Measurements from ENCODE around the gene CDH23. TPM values are rescaled to one million over a fixed set of nuclear protein-coding genes. Genes with fewer than 3 reads are reported as not detected.

Gene CDH23
- polyA plus RNA-seq, 4 donors: 0.75 to 2.0 (median 1.3) TPM

DNA sequence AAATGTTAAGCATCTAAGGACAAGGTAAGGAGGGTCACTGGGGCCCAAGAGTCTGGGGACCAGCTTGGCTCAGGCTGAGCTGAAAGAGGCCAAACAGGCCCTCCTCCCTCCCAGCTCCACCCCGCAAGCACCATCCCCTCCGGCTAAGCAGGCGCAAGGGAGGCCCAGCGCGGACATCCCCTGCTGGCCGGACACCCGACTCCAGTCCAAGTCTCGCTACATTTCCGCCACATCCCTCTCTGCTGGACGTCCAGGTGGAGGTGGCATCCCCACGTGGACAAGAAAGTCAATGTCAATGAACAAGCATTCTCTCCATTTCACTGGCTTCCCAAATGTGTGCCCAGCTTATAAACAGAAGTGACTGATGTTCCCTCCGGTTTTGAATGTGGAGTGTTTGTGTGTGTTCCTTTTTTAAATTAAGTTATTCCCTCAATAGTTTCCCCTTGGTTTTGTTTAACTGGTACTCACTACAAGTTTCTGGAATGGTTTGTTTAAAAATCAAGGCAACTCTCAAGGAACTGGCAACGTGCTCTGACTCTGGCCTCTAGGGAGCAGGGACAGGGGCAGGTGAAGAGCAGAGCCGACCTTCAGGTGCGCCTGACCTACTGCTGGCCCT, 418.9 kb downstream of the CDH23 start:
- no peak for DNase-seq (ENCODE audit: low read depth in 4 of 4, low spot score in 2 of 4)

DNA sequence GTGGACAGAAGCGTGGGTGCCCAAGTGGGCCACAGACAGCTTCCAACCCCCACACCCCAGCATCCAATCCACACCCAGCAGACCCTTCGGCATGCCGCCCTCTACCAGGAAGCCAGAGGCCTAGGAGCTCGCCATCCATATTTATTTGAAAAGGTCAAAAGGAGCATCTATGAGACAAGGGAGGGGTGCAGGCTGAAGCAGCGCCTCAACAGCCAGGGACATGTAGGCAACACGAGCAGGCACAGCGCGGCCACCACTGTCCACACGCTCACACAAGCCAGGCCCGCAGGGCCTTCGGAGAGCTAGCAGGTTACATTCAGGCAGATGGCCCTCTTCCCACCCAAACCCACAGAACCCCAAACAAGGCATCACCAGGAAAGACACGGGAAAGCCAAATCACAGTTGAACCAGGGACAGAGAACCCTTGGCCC, 419.7 kb downstream of the CDH23 start:
- no peak for DNase-seq (ENCODE audit: low read depth in 4 of 4, low spot score in 2 of 4)

DNA sequence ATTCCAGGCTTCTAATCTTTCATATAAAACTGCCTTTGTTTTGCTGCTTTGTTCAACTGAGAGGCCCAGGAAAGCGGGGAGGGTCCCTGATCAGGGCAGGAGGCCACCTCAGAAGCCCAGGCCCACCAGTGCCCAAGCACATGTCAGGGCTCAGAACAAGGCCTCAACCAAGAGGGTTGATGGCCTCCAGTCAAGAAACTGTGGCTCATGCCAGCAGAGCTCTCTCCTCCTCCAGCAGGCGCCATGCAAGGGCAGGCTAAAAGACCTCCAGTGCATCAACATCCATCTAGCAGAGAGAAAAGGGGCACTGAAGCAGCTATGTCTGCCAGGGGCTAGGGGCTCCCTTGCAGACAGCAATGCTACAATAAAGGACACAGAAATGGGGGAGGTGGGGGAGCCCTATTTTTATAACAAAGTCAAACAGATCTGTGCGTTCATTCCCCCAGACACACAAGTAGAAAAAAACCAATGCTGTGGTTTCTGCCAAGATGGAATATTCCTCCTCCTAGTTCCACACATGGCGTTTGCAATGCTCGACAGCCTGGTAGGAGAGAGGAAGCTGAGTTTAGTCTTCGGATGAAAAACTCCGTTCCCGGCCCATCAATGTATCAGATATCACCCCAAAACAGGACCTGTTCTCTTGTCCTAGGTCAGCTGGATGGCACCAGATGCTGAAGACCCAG, 420.4 kb downstream of the CDH23 start:
- no peak for DNase-seq (ENCODE audit: low read depth in 4 of 4, low spot score in 2 of 4)

DNA sequence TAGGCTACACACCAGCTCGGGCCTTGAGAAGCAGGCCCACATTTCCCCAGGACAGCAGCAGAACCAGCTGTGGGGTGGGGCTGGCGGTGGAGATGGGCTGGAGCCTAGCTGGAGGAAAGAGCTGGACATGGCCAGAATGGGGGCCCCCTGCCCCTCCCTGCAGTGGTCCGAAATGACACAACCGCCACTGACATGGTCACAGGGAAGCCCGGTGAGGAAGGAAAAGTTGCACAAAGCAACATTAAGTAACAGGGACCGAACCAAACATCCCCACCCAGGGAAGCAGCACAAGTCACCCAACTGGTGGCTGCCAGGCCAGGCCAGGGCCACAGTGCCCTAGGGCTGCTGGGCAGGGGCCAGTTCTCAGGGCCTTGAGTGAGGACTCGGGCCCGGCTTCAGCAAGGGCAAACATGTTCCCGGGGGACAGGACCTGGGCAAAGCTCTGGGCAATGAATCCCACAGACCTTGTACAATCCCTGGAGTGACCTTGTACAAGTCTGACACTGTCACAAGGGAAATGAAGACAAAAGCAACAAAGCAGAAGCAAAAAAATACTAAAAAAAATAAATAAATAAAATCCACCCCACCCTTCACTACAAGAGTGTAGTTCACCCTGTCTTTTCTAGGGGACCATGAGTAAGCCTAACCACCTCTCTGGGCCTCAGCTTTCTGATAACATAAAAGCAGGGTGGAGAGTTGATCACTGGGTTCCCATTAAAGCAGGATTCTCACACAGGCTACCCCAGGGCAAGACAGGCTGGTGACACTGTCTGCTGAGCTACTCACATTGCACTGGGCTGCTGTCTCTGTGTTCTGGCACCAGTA, 421.3 kb downstream of the CDH23 start:
- DNase-seq (ENCODE audit: low read depth in 4 of 4, low spot score in 2 of 4): no peak

DNA sequence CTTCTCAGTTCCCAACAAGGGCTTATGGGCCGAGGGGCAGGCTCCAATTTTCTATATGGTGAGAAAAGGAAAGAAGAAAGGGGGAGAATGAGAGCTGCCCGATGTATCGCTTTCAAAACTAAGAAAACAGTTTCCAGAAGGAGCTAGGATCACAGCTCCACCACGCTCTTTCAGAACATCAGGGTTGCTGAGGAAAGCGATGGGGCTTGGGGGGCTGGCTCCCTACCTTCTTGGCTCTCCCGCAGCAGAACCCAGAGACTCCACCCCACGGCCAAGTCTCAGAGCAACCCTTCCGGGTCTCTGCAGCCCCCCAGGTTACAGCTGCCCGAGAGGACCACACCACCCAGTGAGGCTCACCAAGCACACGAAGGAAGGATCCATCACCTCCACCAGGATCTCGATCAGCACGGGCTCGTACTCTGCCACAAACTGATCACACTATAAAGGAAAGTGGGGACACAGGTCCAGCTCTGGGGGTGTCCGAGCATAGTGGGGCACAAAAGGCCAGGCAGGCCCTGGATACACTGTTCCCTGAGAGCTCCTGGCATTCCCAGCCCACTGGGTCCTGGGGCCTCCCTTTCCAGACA, 422.0 kb downstream of the CDH23 start:
- no peak for DNase-seq (ENCODE audit: low read depth in 4 of 4, low spot score in 2 of 4)

DNA sequence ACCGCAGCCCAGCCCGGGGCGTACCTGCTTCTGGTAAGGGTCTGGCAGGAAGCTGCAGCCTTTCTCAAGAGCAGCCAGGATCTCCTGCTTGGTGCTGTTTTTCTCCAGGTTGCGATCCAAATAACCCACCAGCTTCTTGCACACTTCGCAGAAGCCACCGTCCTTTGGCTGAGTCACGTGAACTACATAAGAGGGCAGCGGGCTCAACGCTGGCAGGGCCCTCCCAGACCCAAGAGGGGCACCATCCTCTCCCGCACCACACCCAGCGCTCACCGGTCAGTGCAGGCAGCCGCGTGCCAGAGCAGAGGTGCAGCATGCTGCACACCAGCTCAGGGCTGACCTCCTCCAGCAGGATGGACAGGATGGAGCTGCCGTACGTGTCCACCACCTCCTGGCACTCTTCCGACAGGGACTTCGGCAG, 422.7 kb downstream of the CDH23 start:
- DNase-seq (ENCODE audit: low read depth in 4 of 4, low spot score in 2 of 4): no peak

DNA sequence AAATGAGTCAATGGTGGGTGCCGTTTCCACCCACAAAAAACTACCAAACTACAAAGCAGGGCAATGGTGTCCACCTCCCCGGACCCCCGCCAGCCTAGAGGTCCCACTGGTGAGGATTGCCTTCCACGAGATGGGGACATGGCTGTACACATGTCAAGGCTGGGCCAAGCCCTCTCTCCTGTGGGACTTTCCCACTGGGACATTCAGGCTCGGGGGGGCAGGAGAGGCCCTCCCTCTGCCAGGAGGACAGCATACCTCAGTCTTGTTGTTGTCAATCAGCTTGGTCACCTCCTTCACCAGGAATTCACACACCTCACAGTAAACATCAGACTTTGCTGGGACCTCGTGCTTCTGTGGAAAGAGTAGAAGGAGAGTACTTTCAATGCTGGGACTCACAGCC, 423.3 kb downstream of the CDH23 start:
- no peak for DNase-seq (ENCODE audit: low read depth in 4 of 4, low spot score in 2 of 4)

DNA sequence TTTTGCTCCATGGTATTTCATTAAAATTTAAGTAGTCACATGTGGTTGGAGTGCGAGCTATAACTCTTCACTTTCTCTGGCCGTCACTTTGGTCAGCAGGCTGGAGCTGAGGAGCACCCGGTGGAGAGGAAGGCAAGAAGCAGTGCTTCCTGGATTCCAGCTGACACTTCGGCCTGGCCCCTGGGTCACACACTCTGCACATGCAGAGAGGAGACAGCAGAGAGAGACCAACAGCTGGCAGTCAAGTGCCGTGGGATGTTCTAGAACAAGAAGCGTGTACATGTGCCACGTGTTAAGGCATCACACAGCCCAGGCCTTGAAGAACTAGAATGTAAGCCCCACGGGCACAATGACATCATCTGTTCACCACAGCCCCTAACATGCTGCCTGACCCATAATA, 424.2 kb downstream of the CDH23 start:
- no peak for DNase-seq (ENCODE audit: low read depth in 4 of 4, low spot score in 2 of 4)

DNA sequence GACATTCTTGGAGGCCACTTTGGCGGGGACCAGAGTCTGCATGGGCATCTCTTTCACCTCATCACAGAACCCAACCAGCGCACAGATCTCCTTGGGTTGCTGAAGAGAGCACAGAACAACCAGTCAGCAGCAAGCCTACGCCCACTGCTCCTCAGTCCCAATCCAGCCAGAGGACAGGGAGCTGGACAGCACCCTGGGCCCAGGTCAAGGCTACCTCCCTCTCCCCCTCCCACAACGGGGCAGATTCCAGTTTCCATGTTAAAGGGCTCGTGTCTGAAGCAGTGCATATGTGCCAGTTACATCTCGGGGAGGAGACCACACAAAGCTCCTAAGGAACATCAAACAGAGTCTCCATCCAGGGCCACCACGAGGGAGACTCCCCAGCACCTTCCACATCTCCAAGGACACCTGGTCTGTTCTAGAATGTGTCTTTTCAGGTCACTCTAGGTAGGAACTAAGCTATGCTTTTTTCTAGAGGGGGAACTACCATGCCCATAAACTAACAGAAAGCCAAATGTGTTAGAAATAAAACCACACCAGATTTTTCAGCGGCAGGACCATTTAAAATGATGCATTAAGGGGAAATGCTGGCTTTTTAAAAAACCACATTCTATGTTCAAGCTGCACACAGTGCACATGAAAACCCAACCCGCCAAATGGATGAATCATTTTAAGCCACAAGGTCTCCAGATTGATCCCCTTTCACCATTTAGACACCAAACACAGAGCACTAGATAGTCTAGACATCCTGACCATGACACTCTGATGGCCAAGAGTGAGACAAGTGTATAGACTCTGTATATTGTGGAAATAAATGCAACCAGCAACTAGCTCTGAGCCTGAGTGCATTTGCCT, 425.4 kb downstream of the CDH23 start:
- no peak for DNase-seq (ENCODE audit: low read depth in 4 of 4, low spot score in 2 of 4)

DNA sequence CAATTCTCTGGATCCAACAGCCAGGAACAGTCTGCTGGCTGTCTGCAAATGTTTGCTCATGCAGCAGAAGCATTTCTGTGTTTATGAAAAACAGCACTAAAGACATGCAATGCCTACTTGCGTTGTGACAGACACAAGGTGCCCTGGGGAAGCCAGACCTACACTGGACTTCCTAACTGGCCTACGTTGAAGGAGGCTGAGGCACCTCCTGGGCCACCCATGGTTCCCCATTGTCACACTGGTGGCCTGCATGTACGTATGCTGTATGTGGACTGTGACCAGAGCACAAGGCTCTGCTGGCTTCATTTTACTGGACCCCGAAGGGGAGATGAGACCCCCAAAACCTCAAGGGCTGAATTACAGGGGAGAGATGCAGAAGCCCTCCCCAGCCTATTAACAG, 426.6 kb downstream of the CDH23 start:
- DNase-seq (ENCODE audit: low read depth in 4 of 4, low spot score in 2 of 4): no peak

DNA sequence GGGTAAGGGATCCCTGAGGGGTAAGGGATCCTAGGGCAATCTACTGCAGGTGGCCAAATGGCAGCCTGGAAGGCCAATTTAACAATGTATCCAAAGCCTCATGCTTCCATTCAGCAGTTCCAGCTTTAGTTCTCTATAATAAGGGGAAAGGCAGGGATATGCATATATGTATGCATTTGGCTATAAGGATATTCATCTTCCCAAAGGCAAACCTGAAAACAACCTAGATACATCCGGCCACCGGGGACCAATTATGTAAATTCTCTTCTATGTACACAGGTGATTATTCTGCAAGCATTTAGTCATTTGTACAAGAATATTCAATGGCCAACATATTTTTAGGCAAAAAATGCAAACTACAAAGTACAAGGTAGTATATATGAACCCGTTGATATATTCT, 427.6 kb downstream of the CDH23 start:
- no peak for DNase-seq (ENCODE audit: low read depth in 4 of 4, low spot score in 2 of 4)

DNA sequence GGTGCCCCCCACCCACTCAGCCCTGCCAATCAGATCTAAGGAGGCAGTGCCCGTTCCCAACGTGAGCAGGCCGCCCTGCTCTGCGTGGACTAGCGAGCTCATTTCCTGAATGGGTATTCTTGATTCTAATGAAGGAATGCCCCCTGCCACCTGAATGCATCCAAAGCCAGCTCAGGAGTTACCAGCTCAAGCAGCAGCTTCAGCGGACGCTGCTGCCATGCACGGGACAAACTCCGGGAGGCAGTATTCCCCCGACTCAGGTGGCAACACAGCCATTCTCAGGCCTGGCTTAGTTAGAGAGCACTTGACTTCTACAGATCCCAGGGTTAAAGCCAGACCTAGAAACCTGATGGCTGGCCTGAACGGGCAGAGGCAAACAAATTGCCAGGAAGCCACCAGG, 428.5 kb downstream of the CDH23 start:
- DNase-seq (ENCODE audit: low read depth in 4 of 4, low spot score in 2 of 4): no peak

DNA sequence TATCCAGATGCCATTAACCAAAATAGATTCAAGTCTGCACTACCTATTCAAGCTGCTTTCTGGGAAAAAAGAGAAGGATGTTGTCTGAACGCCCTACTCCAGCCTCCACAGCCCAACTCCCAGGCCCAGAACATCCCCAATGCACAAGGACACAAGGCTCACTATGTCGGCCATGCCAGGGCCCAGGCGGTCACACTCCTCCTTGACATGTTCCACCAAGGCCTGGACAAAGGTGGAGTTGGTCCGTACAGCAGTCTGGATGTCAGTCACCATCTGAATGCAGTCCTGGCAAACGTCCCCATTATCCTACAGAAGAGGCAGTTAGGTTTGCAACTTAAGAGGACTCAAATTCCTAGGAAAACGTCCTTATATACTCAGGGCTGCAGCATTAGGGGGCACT, 431.1 kb downstream of the CDH23 start:
- no peak for DNase-seq (ENCODE audit: low read depth in 4 of 4, low spot score in 2 of 4)

DNA sequence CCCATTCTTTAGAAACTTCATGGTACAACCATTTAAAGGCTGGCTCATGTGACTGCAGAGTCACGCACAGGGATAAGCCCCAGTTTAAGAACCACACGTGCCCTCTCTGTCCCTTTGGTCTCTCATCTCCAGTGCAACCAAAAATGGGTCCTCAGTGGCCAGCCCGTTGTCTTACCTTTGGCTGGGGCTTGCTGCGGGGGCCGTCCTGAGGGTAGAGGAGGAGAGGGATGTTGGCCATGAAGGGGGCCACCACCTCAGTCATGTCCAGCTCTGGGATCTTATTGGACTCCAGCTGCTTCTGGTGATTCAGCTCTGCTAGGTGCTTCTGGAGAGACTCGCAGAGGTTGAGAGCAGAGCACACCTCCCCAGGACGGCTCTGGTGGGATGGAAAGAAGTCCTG, 432.0 kb downstream of the CDH23 start:
- DNase-seq (ENCODE audit: low read depth in 4 of 4, low spot score in 2 of 4): no peak

DNA sequence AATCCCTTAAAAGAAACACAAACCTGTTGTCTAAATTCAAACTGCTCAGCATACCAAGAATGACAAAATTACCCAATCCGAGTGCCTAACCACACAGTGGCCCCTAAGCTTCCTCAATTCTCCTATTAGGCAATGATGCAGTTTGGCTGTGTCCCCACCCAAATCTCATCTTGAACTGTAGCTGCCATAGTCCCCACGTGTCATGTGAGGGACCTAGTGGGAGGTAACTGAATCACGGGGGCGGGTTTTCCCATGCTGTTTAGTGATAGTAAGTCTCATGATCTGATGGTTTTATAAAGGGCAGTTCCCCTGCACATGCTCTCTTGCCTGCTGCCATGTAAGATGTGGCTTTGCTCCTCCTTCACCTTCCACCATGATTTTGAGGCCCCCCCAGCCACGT, 432.5 kb downstream of the CDH23 start:
- DNase-seq (ENCODE audit: low read depth in 4 of 4, low spot score in 2 of 4): no peak

DNA sequence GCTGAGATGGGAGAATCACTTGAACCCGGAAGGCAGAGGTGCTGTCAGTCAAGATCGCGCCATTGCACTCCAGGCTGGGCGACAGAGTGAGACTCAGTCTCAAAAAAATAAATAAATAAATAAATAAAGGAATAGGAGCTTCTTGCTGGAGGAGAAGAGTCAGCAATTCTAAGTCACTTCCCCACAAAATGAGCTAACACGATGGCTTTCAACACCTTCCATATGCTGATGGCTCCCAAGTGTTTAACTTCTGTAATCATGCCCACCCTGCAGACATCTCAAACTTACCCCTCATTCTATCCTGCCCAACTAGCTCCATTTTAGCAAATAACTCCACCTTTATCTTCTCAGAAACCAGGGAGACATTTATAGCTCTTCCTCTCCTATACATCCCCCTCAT, 433.2 kb downstream of the CDH23 start:
- DNase-seq (ENCODE audit: low read depth in 4 of 4, low spot score in 2 of 4): no peak

DNA sequence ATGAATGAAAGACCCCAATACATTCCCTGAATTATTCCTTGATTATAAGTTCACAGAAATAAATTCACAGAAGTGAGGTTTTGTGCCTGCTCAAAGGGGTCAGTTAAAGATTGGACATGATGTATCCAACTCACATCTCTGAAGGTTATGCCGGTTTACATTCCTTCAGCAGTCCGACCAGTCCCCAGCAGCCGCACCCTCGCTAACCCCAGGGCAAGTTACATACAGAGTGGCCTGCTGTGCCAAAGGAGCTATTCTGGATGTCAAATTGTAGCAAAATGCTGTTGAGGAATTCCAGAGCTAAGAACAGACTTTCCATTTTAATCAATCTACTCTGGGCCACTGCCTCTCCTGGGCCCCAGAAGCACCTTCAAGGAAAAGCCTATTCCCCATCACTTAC, 434.0 kb downstream of the CDH23 start:
- DNase-seq (ENCODE audit: low read depth in 4 of 4, low spot score in 2 of 4): no peak

DNA sequence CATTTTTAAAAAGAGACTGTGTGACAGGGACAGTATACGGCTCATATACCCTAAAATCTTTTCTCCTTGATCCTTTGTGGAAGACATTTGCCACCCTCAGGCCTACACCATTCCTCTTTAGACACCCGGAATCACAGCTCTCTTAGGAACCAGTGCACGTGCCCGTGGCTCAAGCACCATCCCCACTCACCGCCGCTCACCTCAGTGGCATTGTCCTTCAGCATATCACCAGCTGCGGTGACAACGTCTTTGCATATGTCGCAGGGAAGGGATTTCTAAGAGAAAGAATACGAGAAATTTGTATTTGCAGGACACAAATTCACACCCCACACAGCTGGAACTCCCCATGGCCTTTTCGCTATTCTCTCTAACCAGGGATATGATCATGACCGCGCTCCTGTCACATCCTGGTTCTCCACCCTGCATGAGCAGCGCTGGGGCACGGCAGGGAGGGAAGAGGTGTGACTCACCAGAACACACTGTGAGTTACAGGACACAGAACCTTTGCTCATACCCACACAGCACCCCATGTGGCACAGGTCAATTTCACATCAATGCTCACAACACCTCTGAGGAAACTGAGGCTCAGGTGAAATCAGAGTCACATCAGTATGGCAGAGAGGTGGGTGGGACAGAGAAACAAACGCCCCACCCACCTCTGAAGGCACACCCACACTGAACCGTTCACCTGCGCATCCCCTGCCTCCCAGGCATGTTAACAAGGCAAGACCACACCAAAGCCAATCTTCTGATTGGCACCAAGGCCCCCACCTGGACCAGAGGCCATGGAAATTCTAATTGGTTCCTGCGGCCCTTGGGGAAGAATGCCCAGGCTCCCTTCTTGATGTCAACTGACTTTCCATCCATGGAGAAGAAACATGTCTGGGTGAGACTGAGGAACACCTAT, 435.2 kb downstream of the CDH23 start:
- no peak for DNase-seq (ENCODE audit: low read depth in 4 of 4, low spot score in 2 of 4)

DNA sequence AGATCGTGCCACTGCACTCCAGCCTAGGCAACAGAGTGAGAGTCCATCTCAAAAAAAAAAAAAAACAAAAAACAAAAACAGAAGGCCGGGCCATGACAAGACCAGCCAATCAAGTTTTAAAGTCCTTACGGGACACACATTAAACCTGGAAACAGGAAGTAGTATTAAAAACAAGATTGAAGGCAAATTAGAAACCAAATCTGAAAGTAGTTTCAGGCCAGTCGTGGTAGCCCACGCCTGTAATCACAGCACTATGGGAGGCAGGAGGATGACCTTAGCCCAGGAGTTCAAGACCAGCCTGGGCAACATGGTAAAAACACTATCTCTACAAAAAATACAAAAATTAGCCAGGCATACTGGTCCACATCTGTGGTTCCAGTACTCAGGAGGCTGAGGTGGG, 436.2 kb downstream of the CDH23 start:
- DNase-seq (ENCODE audit: low read depth in 4 of 4, low spot score in 2 of 4): no peak
